T-helper 1 cell treated with Interleukin-12 subunit alpha and Interleukin-12 subunit beta and Interleukin-4 antibody, amounts not matched to agents 30 μg/mL and 1 μg/mL, for 36 hours (primary cell): ENCODE results near the gene FCRLA.
"Not testable (repeated sequence)": the region's sequence is repeated elsewhere in the genome, so short reads cannot be mapped to it uniquely, and the experiment has no call there.

Experiments used
- H3K27ac Mint-ChIP-seq: one replicate; pipeline ENCODE4 v1.8.0; 2021; ENCODE audit warnings: mild to moderate bottlenecking, mixed read lengths
- H3K27me3 Mint-ChIP-seq: one replicate; pipeline ENCODE4 v1.8.0; 2021; ENCODE audit warnings: low read depth, mixed read lengths
- H3K36me3 Mint-ChIP-seq: one replicate; pipeline ENCODE4 v1.8.0; 2021; ENCODE audit warnings: low read depth, mixed read lengths
- H3K4me1 Mint-ChIP-seq: one replicate; pipeline ENCODE4 v1.8.0; 2021; ENCODE audit warnings: low read depth, mixed read lengths
- H3K4me3 Mint-ChIP-seq: one replicate; pipeline ENCODE4 v1.8.0; 2021; ENCODE audit warnings: mild to moderate bottlenecking, moderate library complexity, mixed read lengths
- H3K9me3 Mint-ChIP-seq: one replicate; pipeline ENCODE4 v1.8.0; 2021; ENCODE audit warnings: mixed read lengths

The FCRLA gene, protein sequence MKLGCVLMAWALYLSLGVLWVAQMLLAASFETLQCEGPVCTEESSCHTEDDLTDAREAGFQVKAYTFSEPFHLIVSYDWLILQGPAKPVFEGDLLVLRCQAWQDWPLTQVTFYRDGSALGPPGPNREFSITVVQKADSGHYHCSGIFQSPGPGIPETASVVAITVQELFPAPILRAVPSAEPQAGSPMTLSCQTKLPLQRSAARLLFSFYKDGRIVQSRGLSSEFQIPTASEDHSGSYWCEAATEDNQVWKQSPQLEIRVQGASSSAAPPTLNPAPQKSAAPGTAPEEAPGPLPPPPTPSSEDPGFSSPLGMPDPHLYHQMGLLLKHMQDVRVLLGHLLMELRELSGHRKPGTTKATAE

DNA sequence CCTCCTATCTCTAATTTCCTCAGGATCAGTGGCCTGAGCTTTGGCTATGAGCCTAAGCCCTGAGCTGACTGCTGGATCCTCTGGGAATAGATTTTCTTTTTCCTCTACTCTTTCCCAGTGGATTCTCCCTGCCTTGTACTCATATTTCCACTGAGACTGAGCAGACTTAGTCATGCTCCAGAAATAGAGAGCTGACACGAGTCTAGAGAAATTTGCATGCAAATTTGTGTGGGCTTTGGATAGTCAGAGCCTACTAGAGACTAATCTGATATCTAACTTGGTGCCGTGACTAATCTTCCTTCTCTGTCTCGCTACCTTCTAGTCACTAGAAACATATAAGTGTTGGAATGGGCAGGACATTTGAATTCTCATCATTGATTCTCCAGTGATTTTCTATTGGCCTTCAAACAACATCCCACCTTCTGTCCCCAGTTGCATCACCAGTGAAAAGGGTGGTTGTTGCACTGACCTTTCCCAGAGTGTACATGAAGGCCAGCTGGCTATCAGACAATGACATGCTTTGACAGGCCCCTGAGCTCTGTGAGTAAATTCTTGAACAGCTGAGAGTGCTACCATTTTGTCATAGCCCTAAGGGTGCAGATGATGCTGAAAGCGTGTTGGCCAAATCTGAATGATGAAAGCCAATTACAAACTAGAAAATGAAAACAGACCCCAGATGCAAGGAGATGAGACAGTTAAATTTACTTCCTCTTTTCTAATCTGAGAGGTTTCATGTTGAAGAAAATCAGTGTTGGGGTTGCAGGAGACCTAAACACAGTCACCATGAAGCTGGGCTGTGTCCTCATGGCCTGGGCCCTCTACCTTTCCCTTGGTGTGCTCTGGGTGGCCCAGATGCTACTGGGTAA lies at the start of gene FCRLA:
Gene FCRLA (plus strand): TSS at position 748 of the 866 bp plus-strand sequence. CDS start 36 bp downstream, at position 784.
- Mint-ChIP-seq H3K27ac (no peak within 1 kb of the TSS), H3K4me1 (no peaks in the 10 kb centered on the region), H3K9me3 (no peaks in the 10 kb centered on the region), H3K4me3 (no peak within 1 kb of the TSS), H3K36me3 (no peaks in the 10 kb centered on the region), H3K27me3 (peaks cover 22% of the 10 kb centered on the region)

DNA sequence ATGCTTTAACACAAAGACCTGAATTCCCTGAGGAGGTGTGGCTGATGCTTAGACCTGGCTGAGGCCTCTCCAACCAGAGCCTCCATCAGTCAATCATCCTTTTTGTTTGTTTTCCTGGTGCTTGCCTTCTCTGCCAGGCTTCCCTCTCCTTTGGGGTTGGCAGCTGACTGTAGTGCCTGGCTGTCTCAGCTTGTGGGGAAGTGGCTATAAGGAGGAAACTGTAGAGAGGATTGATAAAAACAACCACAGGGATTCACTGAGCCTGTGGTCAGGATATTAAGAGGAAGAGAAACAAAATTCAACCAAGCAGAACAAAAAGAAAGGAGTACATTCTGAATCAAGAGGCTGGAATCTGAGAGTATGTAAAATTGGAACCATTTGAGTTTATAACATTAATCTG lies 48.5 kb upstream of the FCRLA start:
- H3K27ac Mint-ChIP-seq, H3K4me1 Mint-ChIP-seq, H3K27me3 Mint-ChIP-seq, H3K9me3 Mint-ChIP-seq, H3K36me3 Mint-ChIP-seq, H3K4me3 Mint-ChIP-seq: not testable (repeated sequence)

DNA sequence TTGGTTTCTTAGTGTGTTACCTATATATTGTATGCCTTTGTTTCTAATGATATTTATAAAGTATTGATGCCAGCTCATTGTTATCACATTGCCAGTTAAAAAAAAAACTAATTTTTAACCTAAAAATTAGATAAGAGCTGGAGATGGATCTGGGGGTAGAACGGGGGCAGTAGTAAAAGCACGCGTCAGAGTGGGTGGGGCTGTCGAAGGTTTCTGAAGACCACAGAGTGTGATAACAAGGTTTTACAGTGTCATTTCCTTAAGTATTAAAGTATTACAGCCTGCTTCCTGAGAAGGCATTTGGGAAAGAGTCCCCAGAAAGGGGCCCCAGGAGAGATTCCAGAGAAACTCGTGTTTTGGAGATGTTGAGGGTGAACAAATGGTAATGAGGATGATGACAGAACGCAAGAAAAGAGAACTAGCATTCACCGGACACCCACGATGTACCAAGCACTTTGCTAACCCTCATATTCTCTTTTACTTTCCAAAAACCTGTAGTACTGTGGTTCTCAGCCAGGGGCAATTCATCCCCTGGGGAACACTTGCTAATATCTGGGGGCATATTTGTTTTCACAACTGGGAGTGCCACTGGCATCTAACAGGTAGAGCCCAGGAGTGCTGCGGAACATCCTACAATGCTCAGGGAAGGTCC lies 45.2 kb upstream of the FCRLA start:
- not testable (repeated sequence) for H3K4me3 Mint-ChIP-seq, H3K4me1 Mint-ChIP-seq, H3K9me3 Mint-ChIP-seq, H3K27ac Mint-ChIP-seq, H3K27me3 Mint-ChIP-seq, H3K36me3 Mint-ChIP-seq

- H3K27me3 Mint-ChIP-seq, H3K4me1 Mint-ChIP-seq, H3K9me3 Mint-ChIP-seq, H3K27ac Mint-ChIP-seq, H3K4me3 Mint-ChIP-seq, H3K36me3 Mint-ChIP-seq: not testable (repeated sequence)
These were observed 44.2 kb upstream of the FCRLA start, which contains the start of gene FCGR2B for GRCh38 chr1:161662684-161663339. FCGR2B (plus strand) TSS chr1:161663143; CDS start chr1:161663242, 99 bp downstream.

GRCh38 chr1:161663569-161663968 lies 43.5 kb upstream of the FCRLA start:
- H3K4me3 Mint-ChIP-seq, H3K36me3 Mint-ChIP-seq: not testable (repeated sequence)

DNA sequence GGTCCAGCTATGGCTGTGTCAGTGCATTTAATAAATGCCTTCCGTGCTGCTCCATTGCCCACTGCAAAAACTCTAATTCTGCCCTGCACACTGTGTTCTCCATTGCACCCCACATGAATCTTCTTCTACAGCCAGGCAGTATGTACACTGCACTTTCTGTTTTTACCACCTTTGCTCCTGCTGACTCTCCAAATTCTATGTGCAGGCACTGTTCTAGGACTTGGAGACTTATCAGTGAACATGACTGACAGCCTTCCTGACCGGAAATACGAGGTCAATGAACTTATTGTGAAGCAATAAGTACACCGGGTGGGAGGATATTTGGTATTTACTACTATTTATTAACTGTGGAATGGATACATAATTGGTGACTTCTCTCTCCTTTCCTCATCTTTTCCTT lies 42.3 kb upstream of the FCRLA start:
- not testable (repeated sequence) for H3K27ac Mint-ChIP-seq, H3K4me1 Mint-ChIP-seq, H3K27me3 Mint-ChIP-seq, H3K9me3 Mint-ChIP-seq, H3K4me3 Mint-ChIP-seq, H3K36me3 Mint-ChIP-seq

More at GRCh38 chr1:161663569-161663968, 43.5 kb upstream of the FCRLA start:
- not testable (repeated sequence) for H3K4me1 Mint-ChIP-seq, H3K9me3 Mint-ChIP-seq, H3K27ac Mint-ChIP-seq, H3K27me3 Mint-ChIP-seq

DNA sequence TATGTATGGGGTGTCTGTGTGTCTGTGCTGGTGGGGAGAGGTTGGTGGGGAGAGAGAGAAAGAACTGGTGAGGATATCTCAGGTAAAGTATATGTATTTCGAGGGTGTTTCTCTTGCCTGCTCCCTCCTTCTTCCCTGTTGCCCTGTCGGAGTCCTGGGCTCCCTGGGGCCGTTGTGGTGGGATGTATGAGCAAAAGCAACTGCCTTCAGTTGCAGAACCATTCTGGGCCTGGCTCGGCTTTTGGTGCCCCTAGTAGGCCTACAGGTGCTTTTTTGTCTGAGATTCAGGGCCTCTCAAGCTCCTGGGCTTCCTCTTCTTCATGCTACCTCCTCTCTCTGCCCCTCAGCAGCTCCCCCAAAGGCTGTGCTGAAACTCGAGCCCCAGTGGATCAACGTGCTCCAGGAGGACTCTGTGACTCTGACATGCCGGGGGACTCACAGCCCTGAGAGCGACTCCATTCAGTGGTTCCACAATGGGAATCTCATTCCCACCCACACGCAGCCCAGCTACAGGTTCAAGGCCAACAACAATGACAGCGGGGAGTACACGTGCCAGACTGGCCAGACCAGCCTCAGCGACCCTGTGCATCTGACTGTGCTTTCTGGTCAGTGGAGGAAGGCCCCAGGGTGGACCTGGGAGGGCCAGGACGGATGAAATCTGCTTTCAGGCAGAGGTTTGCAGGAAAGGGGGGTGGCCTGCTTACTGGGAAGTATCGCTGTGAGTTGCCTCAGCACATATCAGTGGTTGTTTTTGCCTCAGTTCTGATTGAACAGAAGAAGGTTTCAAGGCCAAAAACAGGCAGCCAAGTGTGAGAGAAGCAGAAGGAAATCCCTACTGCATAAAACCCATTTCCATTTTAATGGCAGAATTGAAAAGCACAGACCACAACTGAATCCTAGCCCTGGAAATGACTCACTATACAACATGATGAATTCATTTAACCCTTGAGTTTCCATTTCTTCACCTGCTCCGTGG lies 35.7 kb upstream of the FCRLA start:
- not testable (repeated sequence) for H3K27me3 Mint-ChIP-seq, H3K36me3 Mint-ChIP-seq, H3K4me1 Mint-ChIP-seq, H3K27ac Mint-ChIP-seq, H3K4me3 Mint-ChIP-seq, H3K9me3 Mint-ChIP-seq

GRCh38 chr1:161673437-161673836 lies 33.6 kb upstream of the FCRLA start:
- not testable (repeated sequence) for H3K9me3 Mint-ChIP-seq, H3K27me3 Mint-ChIP-seq, H3K4me1 Mint-ChIP-seq, H3K4me3 Mint-ChIP-seq, H3K36me3 Mint-ChIP-seq, H3K27ac Mint-ChIP-seq

GRCh38 chr1:161674447-161674846 lies 32.6 kb upstream of the FCRLA start:
- not testable (repeated sequence) for H3K27ac Mint-ChIP-seq, H3K27me3 Mint-ChIP-seq, H3K9me3 Mint-ChIP-seq, H3K4me1 Mint-ChIP-seq, H3K36me3 Mint-ChIP-seq, H3K4me3 Mint-ChIP-seq

DNA sequence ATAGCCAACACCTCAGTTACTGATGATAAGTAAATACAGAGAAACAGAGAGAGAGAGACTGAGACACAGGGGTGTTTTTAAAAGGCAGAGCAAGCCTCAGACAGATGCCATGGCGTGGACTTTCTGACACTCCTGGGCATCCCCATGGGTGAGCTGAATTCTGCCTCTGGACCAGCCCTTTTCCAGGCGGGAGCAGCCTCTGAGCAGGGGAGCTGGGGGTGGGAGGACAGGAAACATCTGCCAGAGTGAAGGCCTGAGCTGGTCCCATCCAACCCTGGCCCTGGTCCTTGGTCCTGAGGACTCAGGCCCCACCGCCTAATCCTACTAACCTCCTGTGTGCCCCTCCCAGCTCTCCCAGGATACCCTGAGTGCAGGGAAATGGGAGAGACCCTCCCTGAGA lies 32.1 kb upstream of the FCRLA start:
- not testable (repeated sequence) for H3K36me3 Mint-ChIP-seq, H3K4me3 Mint-ChIP-seq, H3K4me1 Mint-ChIP-seq, H3K27me3 Mint-ChIP-seq, H3K9me3 Mint-ChIP-seq, H3K27ac Mint-ChIP-seq

- Mint-ChIP-seq H3K27ac (no peak overlapping the region), H3K36me3 (no peaks in the 10 kb centered on the region)
These were observed 30.6 kb upstream of the FCRLA start for GRCh38 chr1:161676441-161676840.

DNA sequence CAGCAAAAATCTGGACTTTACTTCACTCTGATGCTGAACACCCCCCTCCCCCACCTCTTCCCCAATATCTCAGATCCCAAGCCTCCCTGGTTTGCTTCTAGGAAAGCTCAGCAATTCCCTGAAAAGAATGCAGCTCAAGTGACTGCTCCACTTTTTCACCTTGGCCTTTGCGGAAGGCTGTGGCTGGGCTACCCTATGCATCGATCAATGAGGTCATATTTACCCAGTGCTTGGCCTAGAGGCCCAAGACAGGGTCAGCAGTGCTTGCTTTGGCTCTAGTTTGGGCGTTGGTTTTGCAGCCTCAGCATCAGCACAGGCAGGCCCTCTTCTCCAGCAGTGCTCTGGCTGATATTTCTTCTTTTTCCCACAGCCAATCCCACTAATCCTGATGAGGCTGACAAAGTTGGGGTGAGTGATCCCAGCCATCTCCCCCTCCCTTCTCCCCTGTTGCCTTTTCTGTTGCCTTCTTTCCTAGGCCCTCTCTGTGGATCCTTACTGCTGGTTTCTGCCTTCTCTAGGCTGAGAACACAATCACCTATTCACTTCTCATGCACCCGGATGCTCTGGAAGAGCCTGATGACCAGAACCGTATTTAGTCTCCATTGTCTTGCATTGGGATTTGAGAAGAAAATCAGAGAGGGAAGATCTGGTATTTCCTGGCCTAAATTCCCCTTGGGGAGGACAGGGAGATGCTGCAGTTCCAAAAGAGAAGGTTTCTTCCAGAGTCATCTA lies 29.9 kb upstream of the FCRLA start:
- Mint-ChIP-seq H3K27me3 (peaks cover 12% of the 10 kb centered on the region), H3K4me1 (no peaks in the 10 kb centered on the region), H3K27ac (no peak overlapping the region), H3K9me3 (no peaks in the 10 kb centered on the region), H3K4me3 (no peak overlapping the region), H3K36me3 (no peaks in the 10 kb centered on the region)

More at GRCh38 chr1:161676441-161676840, 30.6 kb upstream of the FCRLA start:
- Mint-ChIP-seq H3K4me1 (no peaks in the 10 kb centered on the region), H3K9me3 (no peaks in the 10 kb centered on the region), H3K4me3 (no peak overlapping the region), H3K27me3 (peaks cover 7% of the 10 kb centered on the region)

GRCh38 chr1:161678500-161678899 lies 28.5 kb upstream of the FCRLA start:
- Mint-ChIP-seq H3K36me3 (no peaks in the 10 kb centered on the region), H3K9me3 (no peaks in the 10 kb centered on the region), H3K4me1 (no peaks in the 10 kb centered on the region), H3K27ac (no peak overlapping the region), H3K27me3 (peaks cover 25% of the 10 kb centered on the region), H3K4me3 (no peak overlapping the region)
